Endodermal cell (in vitro differentiated cells): Measurements from ENCODE around the gene ADTRP. TPM values are rescaled to one million over a fixed set of nuclear protein-coding genes. Genes with fewer than 3 reads are reported as not detected.

ENCODE experiments used
- DNase-seq: peaks from one replicate; pipeline ENCODE4 v3.0.0-alpha.2; 2017
- H3K27ac ChIP-seq: 2 replicates; pipeline ENCODE4 v1.5.1; 2013; ENCODE audit warnings: mild to moderate bottlenecking, low read depth, low read length, moderate library complexity
- H3K27me3 ChIP-seq: 2 replicates; pipeline ENCODE4 v1.6.1; 2013; ENCODE audit warnings: mild to moderate bottlenecking, low read length, moderate library complexity; ENCODE audit not compliant: insufficient read depth, control insufficient read depth, poor library complexity, severe bottlenecking
- H3K36me3 ChIP-seq: 2 replicates; pipeline ENCODE4 v1.7.0; 2013; ENCODE audit warnings: mild to moderate bottlenecking, low read length, moderate library complexity; ENCODE audit not compliant: control insufficient read depth, insufficient read depth
- H3K4me1 ChIP-seq: one replicate; pipeline ENCODE4 v1.7.0; 2013; ENCODE audit warnings: low read length; ENCODE audit not compliant: control insufficient read depth, insufficient read depth
- H3K4me3 ChIP-seq: 2 replicates; pipeline ENCODE4 v1.5.1; 2013; ENCODE audit warnings: mild to moderate bottlenecking, low read length, moderate library complexity
- H3K9ac ChIP-seq: 2 replicates; pipeline ENCODE4 v1.6.1; 2013; ENCODE audit warnings: mild to moderate bottlenecking, low read length, moderate library complexity; ENCODE audit not compliant: poor library complexity, severe bottlenecking; ENCODE audit errors: extremely low read depth
- H3K9me3 ChIP-seq: 2 replicates; pipeline ENCODE4 v1.6.1; 2013; ENCODE audit warnings: mild to moderate bottlenecking, low read length, moderate library complexity; ENCODE audit not compliant: control insufficient read depth
- H3K27ac Mint-ChIP-seq: 2 replicates; pipeline ENCODE4 v1.8.0; 2020; ENCODE audit warnings: mixed read lengths
- H3K27me3 Mint-ChIP-seq: 2 replicates; pipeline ENCODE4 v1.8.0; 2021; ENCODE audit warnings: mild to moderate bottlenecking, mixed read lengths; ENCODE audit not compliant: insufficient read depth
- H3K36me3 Mint-ChIP-seq: 2 replicates; pipeline ENCODE4 v1.8.0; 2020; ENCODE audit warnings: low read depth, mixed read lengths
- H3K4me1 Mint-ChIP-seq: 2 replicates; pipeline ENCODE4 v1.8.0; 2020; ENCODE audit warnings: mixed read lengths
- H3K4me3 Mint-ChIP-seq: 2 replicates; pipeline ENCODE4 v1.8.0; 2020; ENCODE audit warnings: mild to moderate bottlenecking, moderate library complexity, mixed read lengths
- H3K9me3 Mint-ChIP-seq: 2 replicates; pipeline ENCODE4 v1.8.0; 2020; ENCODE audit warnings: mild to moderate bottlenecking, mixed read lengths
- WGBS, 2 experiments: methylation state at CpG; one replicate each; pipeline versions ENCODE4 v1.1.5 to v1.1.7; 2013; ENCODE audit warnings: missing lambda C conversion rate in 2 of 2, mixed read lengths in 1 of 2; ENCODE audit not compliant: insufficient coverage in 1 of 2, insufficient read length in 1 of 2; 5-methylcytosine and 5-hydroxymethylcytosine counted together
- total RNA-seq, 2 donors: library from RNA; stranded (reverse); fragmentation: NEBNext Ultra II Directional in 1 of 2; extraction: Animal tissue kit (Norgen Biotek cat#: 25700) in 1 of 2; gene quantifications; 2 replicates in 1 of 2; 3 replicates in 1 of 2; pipeline ENCODE4 v1.2.1, GENCODE V29; 2021
- TF ChIP-seq, protein P1 (sequence below): fragments of 200-600 bp; sonication (generic); conservative IDR thresholded peaks from 2 replicates; pipeline ENCODE4 v1.5.0; 2021; ENCODE audit warnings: antibody characterized with exemption, mild to moderate bottlenecking

ADTRP gene
- total RNA-seq, 2 donors from 2014 or later, result 0.20 to 0.29 TPM

DNA sequence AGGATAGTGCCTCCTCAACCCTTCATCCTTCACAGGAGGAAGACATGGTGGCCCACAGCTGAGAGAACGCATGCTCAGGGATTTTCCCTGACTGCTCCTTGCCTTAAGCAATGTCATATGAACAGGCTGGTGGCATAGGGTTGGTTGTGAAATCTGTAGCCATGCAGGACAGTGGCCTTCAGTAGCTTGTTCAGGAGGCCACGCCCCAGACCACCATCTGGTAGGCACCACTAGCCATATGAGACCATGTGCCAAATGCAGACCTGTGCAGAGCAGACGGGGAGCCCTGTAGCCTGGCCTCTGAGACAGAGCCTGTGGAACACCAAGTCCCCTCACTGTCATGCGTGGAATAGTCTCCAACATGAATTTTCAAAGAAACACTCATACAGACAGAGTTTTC, 76.5 kb downstream of the ADTRP start:
- Mint-ChIP-seq H3K4me3 (no peak overlapping the region), H3K9me3 (no peaks in the 10 kb centered on the region), H3K36me3 (no peaks in the 10 kb centered on the region), H3K27ac (no peak overlapping the region), H3K4me1 (no peaks in the 10 kb centered on the region), H3K27me3 (peaks cover 4% of the 10 kb centered on the region)
- no peak overlapping the region for H3K27ac ChIP-seq
- H3K4me3 ChIP-seq, result no peak overlapping the region
- H3K4me1 ChIP-seq, result no peaks in the 10 kb centered on the region
- DNase-seq, result no peak
- no peaks in the 10 kb centered on the region for H3K27me3 ChIP-seq
- WGBS, 2 experiments, result 90 to 92% methylated on average over 2 to 4 of the region's 4 CpGs
- no peaks in the 10 kb centered on the region for H3K9me3 ChIP-seq
- TF ChIP-seq, protein P1, sequence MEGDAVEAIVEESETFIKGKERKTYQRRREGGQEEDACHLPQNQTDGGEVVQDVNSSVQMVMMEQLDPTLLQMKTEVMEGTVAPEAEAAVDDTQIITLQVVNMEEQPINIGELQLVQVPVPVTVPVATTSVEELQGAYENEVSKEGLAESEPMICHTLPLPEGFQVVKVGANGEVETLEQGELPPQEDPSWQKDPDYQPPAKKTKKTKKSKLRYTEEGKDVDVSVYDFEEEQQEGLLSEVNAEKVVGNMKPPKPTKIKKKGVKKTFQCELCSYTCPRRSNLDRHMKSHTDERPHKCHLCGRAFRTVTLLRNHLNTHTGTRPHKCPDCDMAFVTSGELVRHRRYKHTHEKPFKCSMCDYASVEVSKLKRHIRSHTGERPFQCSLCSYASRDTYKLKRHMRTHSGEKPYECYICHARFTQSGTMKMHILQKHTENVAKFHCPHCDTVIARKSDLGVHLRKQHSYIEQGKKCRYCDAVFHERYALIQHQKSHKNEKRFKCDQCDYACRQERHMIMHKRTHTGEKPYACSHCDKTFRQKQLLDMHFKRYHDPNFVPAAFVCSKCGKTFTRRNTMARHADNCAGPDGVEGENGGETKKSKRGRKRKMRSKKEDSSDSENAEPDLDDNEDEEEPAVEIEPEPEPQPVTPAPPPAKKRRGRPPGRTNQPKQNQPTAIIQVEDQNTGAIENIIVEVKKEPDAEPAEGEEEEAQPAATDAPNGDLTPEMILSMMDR, result no peak
- H3K9ac ChIP-seq, result no peak overlapping the region
- no peaks in the 10 kb centered on the region for H3K36me3 ChIP-seq

DNA sequence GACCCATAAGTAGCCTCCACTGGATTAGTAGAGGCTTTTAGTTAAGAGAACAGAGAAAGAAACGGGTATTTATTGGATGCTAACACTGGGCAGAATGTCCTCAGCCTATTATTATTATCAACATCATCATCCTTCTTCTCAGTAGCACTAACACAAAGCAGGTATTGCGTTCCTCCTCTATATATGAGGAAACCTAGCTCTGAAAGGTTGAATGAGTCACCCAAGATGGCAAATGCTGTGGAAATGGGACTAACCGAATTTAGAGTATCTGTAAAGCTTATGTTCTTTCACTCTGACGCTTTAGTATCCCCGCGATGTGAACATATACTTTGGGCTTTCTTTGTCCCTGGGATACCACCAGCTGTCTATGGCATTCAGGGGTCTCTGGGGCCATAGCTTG, 77.0 kb downstream of the ADTRP start:
- Mint-ChIP-seq H3K4me1 (no peaks in the 10 kb centered on the region), H3K27ac (no peak overlapping the region), H3K36me3 (no peaks in the 10 kb centered on the region), H3K4me3 (no peak overlapping the region), H3K9me3 (peaks cover under 1% of the 10 kb centered on the region), H3K27me3 (peaks cover 4% of the 10 kb centered on the region)
- TF ChIP-seq, protein P1, result no peak
- Histone ChIP-seq H3K36me3 (no peaks in the 10 kb centered on the region), H3K27ac (no peak overlapping the region), H3K4me1 (no peaks in the 10 kb centered on the region), H3K9me3 (no peaks in the 10 kb centered on the region), H3K27me3 (no peaks in the 10 kb centered on the region), H3K4me3 (no peak overlapping the region), H3K9ac (no peak overlapping the region)
- no peak for DNase-seq
- WGBS, 2 experiments, result 82 to 87% methylated on average over 5 to 6 of the region's 6 CpGs

DNA sequence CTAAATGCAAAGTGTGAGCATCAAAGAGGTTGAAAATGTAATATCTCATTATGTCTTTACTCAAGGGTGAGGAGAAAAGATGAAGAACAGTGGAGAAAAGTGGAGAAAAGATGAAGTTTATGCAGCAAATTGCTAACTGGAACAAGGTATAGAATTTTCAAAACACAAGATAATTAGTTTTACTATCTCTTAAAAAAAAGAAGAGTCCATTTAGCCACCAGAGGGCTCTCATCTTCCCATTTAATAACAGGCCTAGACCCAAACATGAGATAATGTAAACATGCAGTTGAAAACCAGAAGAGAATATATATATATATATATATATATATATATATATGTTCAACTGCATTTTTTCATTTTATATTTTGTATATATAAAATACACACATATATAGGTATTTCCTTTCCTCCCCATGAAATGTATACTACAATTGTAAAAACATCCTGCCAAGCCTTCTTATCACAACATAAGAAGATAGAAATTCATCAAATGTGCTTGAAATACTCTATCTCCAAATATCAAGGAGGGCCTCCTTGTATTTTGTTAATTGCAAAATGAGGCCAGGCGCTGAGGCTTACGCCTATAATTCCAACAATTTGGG, 78.4 kb downstream of the ADTRP start:
- H3K9me3 Mint-ChIP-seq, result peaks cover 5% of the 10 kb centered on the region
- no peak overlapping the region for H3K27ac Mint-ChIP-seq
- Histone ChIP-seq H3K4me3 (no peak overlapping the region), H3K9ac (no peak overlapping the region), H3K4me1 (no peaks in the 10 kb centered on the region), H3K9me3 (no peaks in the 10 kb centered on the region), H3K36me3 (no peaks in the 10 kb centered on the region), H3K27me3 (no peaks in the 10 kb centered on the region), H3K27ac (no peak overlapping the region)
- no peaks in the 10 kb centered on the region for H3K36me3 Mint-ChIP-seq
- WGBS, 2 experiments, result 83 to 98% methylated on average over 2 of the region's 2 CpGs
- peaks cover 4% of the 10 kb centered on the region for H3K27me3 Mint-ChIP-seq
- H3K4me1 Mint-ChIP-seq, result no peaks in the 10 kb centered on the region
- TF ChIP-seq, protein P1, result peak; percentile 73
- no peak for DNase-seq
- H3K4me3 Mint-ChIP-seq, result no peak overlapping the region
